ENCODE measurements around the gene BTRC. TPM values are rescaled to one million over a fixed set of nuclear protein-coding genes. Genes with fewer than 3 reads are reported as not detected.
"Not testable (repeated sequence)": the region's sequence is repeated elsewhere in the genome, so short reads cannot be mapped to it uniquely, and the experiment has no call there.

The BTRC gene
- total and polyA plus RNA-seq, 8 donors, result 3.5 to 14.5 (median 4.7) TPM

- DNase-seq, result no peak
- TF ChIP-seq EP300 (IDR thresholded peaks at IDR 0.05), result no peak
- no peak for TF ChIP-seq POLR2AphosphoS5 (IDR thresholded peaks at IDR 0.05)
- TF ChIP-seq POLR2A (IDR thresholded peaks at IDR 0.05), result no peak
- no peak for TF ChIP-seq CTCF (IDR thresholded peaks at IDR 0.05)
- intact Hi-C loops (cut with DNase I; ENCODE audit: low total_unique reads), result no loop called here
- H3K9me3 ChIP-seq, result peaks cover 0 to 14% (median 0%) of the 10 kb centered on the region in 4 donors
- H3K27ac ChIP-seq, result no peak overlapping the region
- H3K4me3 ChIP-seq, result no peak overlapping the region
- no peaks in the 10 kb centered on the region for H3K4me1 ChIP-seq
- no peaks in the 10 kb centered on the region for H3K27me3 ChIP-seq
- peaks cover 0 to 18% (median 9%) of the 10 kb centered on the region in 4 donors for H3K36me3 ChIP-seq
Measured at GRCh38 chr10:101411598-101411997, 57.6 kb downstream of the BTRC start.

GRCh38 chr10:101414034-101414433, 60.1 kb downstream of the BTRC start:
- DNase-seq, result no peak
- WGBS, 5 donors, result 81 to 89% (median 86%) methylated on average over 2 of the region's 2 CpGs
- no peaks in the 10 kb centered on the region for H3K4me1 ChIP-seq
- H3K27ac ChIP-seq, result no peak overlapping the region
- intact Hi-C loops (cut with DNase I; ENCODE audit: low total_unique reads), result no loop called here
- no peaks in the 10 kb centered on the region for H3K27me3 ChIP-seq
- no peak overlapping the region for H3K4me3 ChIP-seq
- peaks cover 0 to 14% (median 0%) of the 10 kb centered on the region in 4 donors for H3K9me3 ChIP-seq
- H3K36me3 ChIP-seq, result peaks cover 0 to 5% (median 3%) of the 10 kb centered on the region in 4 donors
- TF ChIP-seq CTCF (IDR thresholded peaks at IDR 0.05), result no peak
- TF ChIP-seq POLR2AphosphoS5 (IDR thresholded peaks at IDR 0.05), result no peak
- no peak for TF ChIP-seq POLR2A (IDR thresholded peaks at IDR 0.05)
- no peak for TF ChIP-seq EP300 (IDR thresholded peaks at IDR 0.05)

- intact Hi-C loops (cut with DNase I; ENCODE audit: low total_unique reads), result no loop called here
- WGBS, 5 donors, result 91 to 95% (median 94%) methylated on average over 3 of the region's 3 CpGs
- H3K27ac ChIP-seq, result no peak overlapping the region
Measured at GRCh38 chr10:101415884-101416283, 61.9 kb downstream of the BTRC start.

GRCh38 chr10:101421967-101422366, 68.0 kb downstream of the BTRC start:
- DNase-seq, result not testable (repeated sequence)

More at GRCh38 chr10:101415884-101416283, 61.9 kb downstream of the BTRC start:
- Histone ChIP-seq H3K27me3 (no peaks in the 10 kb centered on the region), H3K4me1 (no peaks in the 10 kb centered on the region), H3K36me3 (no peaks in the 10 kb centered on the region), H3K9me3 (peaks cover 0 to 13% (median 0%) of the 10 kb centered on the region in 4 donors), H3K4me3 (no peak overlapping the region)
- no peak for DNase-seq
- TF ChIP-seq POLR2A (IDR thresholded peaks at IDR 0.05) (no peak), POLR2AphosphoS5 (IDR thresholded peaks at IDR 0.05) (no peak), EP300 (IDR thresholded peaks at IDR 0.05) (no peak), CTCF (IDR thresholded peaks at IDR 0.05) (no peak)

GRCh38 chr10:101425535-101425934, 71.6 kb downstream of the BTRC start:
- Histone ChIP-seq H3K27ac (no peak overlapping the region), H3K4me1 (no peaks in the 10 kb centered on the region), H3K36me3 (no peaks in the 10 kb centered on the region), H3K9me3 (no peaks in the 10 kb centered on the region), H3K27me3 (no peaks in the 10 kb centered on the region), H3K4me3 (no peak overlapping the region)
- no peak for TF ChIP-seq EP300 (IDR thresholded peaks at IDR 0.05)
- TF ChIP-seq POLR2AphosphoS5 (IDR thresholded peaks at IDR 0.05), result no peak
- no peak for TF ChIP-seq POLR2A (IDR thresholded peaks at IDR 0.05)
- no peak for TF ChIP-seq CTCF (IDR thresholded peaks at IDR 0.05)
- WGBS, 5 donors, result 49 to 66% (median 58%) methylated on average over 4 of the region's 4 CpGs
- intact Hi-C loops (cut with DNase I; ENCODE audit: low total_unique reads), result no loop called here
- DNase-seq, result no peak

More at GRCh38 chr10:101421967-101422366, 68.0 kb downstream of the BTRC start:
- H3K9me3 ChIP-seq; H3K27me3 ChIP-seq; H3K36me3 ChIP-seq; H3K4me1 ChIP-seq; H3K4me3 ChIP-seq; H3K27ac ChIP-seq; intact Hi-C loops (cut with DNase I; ENCODE audit: low total_unique reads): not testable (repeated sequence)
- 90 to 100% (median 100%) methylated on average over 1 of the region's 1 CpG for WGBS, 5 donors

All from stomach (tissue), 9 donors.